ENCODE results near the gene CRYAB. TPM values are rescaled to one million over a fixed set of nuclear protein-coding genes. Genes with fewer than 3 reads are reported as not detected.
A peak's percentile ranks its signal among the peaks of the same experiment; 100 is the strongest.
"Not testable (repeated sequence)": the region's sequence is repeated elsewhere in the genome, so short reads cannot be mapped to it uniquely, and the experiment has no call there.

The CRYAB gene
- total RNA-seq, 1 donor from 2014 or later = not detected

- Mint-ChIP-seq H3K27me3 (peaks cover 6% of the 10 kb centered on the region), H3K9me3 (no peaks in the 10 kb centered on the region)
These were observed 22.3 kb upstream of the CRYAB start for GRCh38 chr11:111933872-111934271.

DNA sequence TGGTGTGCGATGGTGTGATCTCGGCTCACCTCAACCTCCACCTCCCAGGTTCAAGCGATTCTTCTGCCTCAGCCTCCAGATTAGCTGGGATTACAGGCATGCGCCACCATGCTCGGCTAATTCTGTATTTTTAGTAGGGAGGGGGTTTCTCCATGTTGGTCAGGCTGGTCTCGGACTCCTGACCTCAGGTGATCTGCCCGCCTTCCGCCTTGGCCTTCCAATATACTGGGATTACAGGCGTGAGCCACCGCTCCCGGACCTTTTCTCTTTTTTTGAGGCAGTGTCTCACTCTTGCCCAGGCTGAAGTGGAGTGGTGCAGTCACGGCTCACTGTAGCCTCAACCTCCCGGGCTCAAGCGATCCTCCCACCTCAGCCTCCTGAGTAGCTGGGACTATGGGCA, 21.6 kb upstream of the CRYAB start:
- H3K4me1 Mint-ChIP-seq = peaks cover 16% of the 10 kb centered on the region
- H3K9me3 Mint-ChIP-seq; H3K27me3 Mint-ChIP-seq; POLR2A ChIA-PET; H3K4me3 Mint-ChIP-seq; H3K36me3 Mint-ChIP-seq (ENCODE audit: low read depth); ATAC-seq (ENCODE audit: low read depth); H3K27ac Mint-ChIP-seq; DNase-seq; intact Hi-C loops (cut with micrococcal nuclease): not testable (repeated sequence)
- CTCF ChIA-PET = interaction anchor here (5.2 kb wide), 1 partner anchor 48 kb away, joined by 39 read pairs; no protein-coding TSS in a partner anchor

More at GRCh38 chr11:111933872-111934271, 22.3 kb upstream of the CRYAB start:
- Mint-ChIP-seq H3K4me1 (peaks cover 23% of the 10 kb centered on the region), H3K4me3 (no peak overlapping the region), H3K27ac (no peak overlapping the region), H3K36me3 (ENCODE audit: low read depth) (no peaks in the 10 kb centered on the region)
- DNase-seq = no peak
- intact Hi-C loops (cut with micrococcal nuclease) = no loop called here
- no peak for ATAC-seq (ENCODE audit: low read depth)
- CTCF ChIA-PET = interaction anchor here (0.9 to 1.5 kb wide), 6 partner anchors 44 to 346 kb away, joined by 3 to 8 read pairs (median 5); partner anchors contain the start of genes SDHD and TIMM8B
- no peak for TF ChIP-seq CTCF (IDR thresholded peaks at IDR 0.05)
- POLR2A ChIA-PET = interaction anchor here (0.7 kb wide), 1 partner anchor 48 kb away, joined by 4 read pairs; no protein-coding TSS in a partner anchor

GRCh38 chr11:111932611-111932950, 21.0 kb upstream of the CRYAB start:
- intact Hi-C loops (cut with micrococcal nuclease) = no loop called here
- H3K27ac Mint-ChIP-seq = no peak overlapping the region
- ChIA-PET POLR2A (interaction anchor here (1.6 kb wide), 1 partner anchor 49 kb away, joined by 8 read pairs; no protein-coding TSS in a partner anchor), CTCF (interaction anchor here (0.9 to 5.2 kb wide), 3 partner anchors 12 to 348 kb away, joined by 3 to 39 read pairs (median 11); no protein-coding TSS in a partner anchor)
- DNase-seq = no peak
- H3K4me3 Mint-ChIP-seq = no peak overlapping the region
- no peaks in the 10 kb centered on the region for H3K9me3 Mint-ChIP-seq
- H3K36me3 Mint-ChIP-seq (ENCODE audit: low read depth) = no peaks in the 10 kb centered on the region
- TF ChIP-seq CTCF (IDR thresholded peaks at IDR 0.05) = no peak
- H3K4me1 Mint-ChIP-seq = peaks cover 11% of the 10 kb centered on the region
- no peak for ATAC-seq (ENCODE audit: low read depth)
- H3K27me3 Mint-ChIP-seq = peaks cover 6% of the 10 kb centered on the region

GRCh38 chr11:111930472-111930871, 18.9 kb upstream of the CRYAB start:
- TF ChIP-seq CTCF (IDR thresholded peaks at IDR 0.05) = no peak
- no peaks in the 10 kb centered on the region for H3K9me3 Mint-ChIP-seq
- DNase-seq (no peak), ATAC-seq (ENCODE audit: low read depth) (no peak)
- H3K4me1 Mint-ChIP-seq = peaks cover 15% of the 10 kb centered on the region
- H3K27ac Mint-ChIP-seq = no peak overlapping the region
- H3K36me3 Mint-ChIP-seq (ENCODE audit: low read depth) = no peaks in the 10 kb centered on the region
- ChIA-PET CTCF (interaction anchor here (0.6 to 5.2 kb wide), 3 partner anchors 51 to 350 kb away, joined by 3 to 39 read pairs (median 7); no protein-coding TSS in a partner anchor), POLR2A (interaction anchor here (0.8 kb wide), 1 partner anchor 156 kb away, joined by 4 read pairs; the partner anchor contains the start of genes SDHD and TIMM8B)
- intact Hi-C loops (cut with micrococcal nuclease) = loop anchor here (2.0 kb wide), 1 partner anchor 244 kb away; the partner anchor contains the start of gene BCO2
- H3K4me3 Mint-ChIP-seq = no peak overlapping the region
- peaks cover 3% of the 10 kb centered on the region for H3K27me3 Mint-ChIP-seq

- CTCF ChIA-PET = interaction anchor here (0.6 to 1.6 kb wide), 10 partner anchors 11 to 1904 kb away, joined by 3 to 12 read pairs (median 4); partner anchors contain the start of genes DIXDC1, SDHD and TIMM8B
- no peak for TF ChIP-seq CTCF (IDR thresholded peaks at IDR 0.05)
- Mint-ChIP-seq H3K27me3 (no peaks in the 10 kb centered on the region), H3K4me1 (peaks cover 17% of the 10 kb centered on the region), H3K27ac (peak overlapping the region; percentile 90), H3K36me3 (ENCODE audit: low read depth) (no peaks in the 10 kb centered on the region), H3K9me3 (no peaks in the 10 kb centered on the region), H3K4me3 (peak overlapping the region; percentile 87)
- POLR2A ChIA-PET = interaction anchor here (0.5 to 2.1 kb wide), 24 partner anchors 9 to 1497 kb away, joined by 3 to 20 read pairs (median 5); partner anchors contain the start of genes ALG9, CFAP68, DLAT and PIH1D2
- peak; percentile 90 for ATAC-seq (ENCODE audit: low read depth)
- DNase-seq = peak; percentile 98
- intact Hi-C loops (cut with micrococcal nuclease) = loop anchor here (1.0 to 10.0 kb wide), 13 partner anchors 10 to 1388 kb away; partner anchors contain the start of genes ALG9, CFAP68, DLAT and FDXACB1
These were observed 15.2 kb upstream of the CRYAB start for GRCh38 chr11:111926505-111927391.

Data from activated B cell treated with CpG ODN at 0.5 μM for 24 hours (primary cell).